K562 (cell line): ENCODE data around the gene NDUFS6. TPM values are rescaled to one million over a fixed set of nuclear protein-coding genes. Genes with fewer than 3 reads are reported as not detected.

Source experiments
- BRF2 ChIP-seq: IDR thresholded peaks from 3 replicates; pipeline ENCODE4 v1.6.1; 2011; ENCODE audit warnings: borderline replicate concordance, mild to moderate bottlenecking; ENCODE audit not compliant: insufficient read length, insufficient read depth
- CREM ChIP-seq: IDR thresholded peaks from 2 replicates; pipeline ENCODE4 v1.6.1; 2014; ENCODE audit warnings: antibody characterized with exemption, low read depth
- CXXC5 ChIP-seq: fragments of 250-450 bp; sonication (Bioruptor Pico); IDR thresholded peaks from 2 replicates; pipeline ENCODE4 v1.8.0; 2022; ENCODE audit warnings: inconsistent platforms, mild to moderate bottlenecking, moderate library complexity
- E2F3 ChIP-seq: fragments of 250-450 bp; sonication (Bioruptor Pico); IDR thresholded peaks from 2 replicates; pipeline ENCODE4 v1.4.0; 2020; ENCODE audit warnings: mild to moderate bottlenecking
- EGR1 ChIP-seq: fragments of 450-650 bp; conservative IDR thresholded peaks from 2 replicates; pipeline ENCODE4 v1.6.1; 2017; ENCODE audit warnings: mild to moderate bottlenecking
- ETV5 ChIP-seq: sonication (generic); formaldehyde crosslinking; IDR thresholded peaks from 2 replicates; pipeline ENCODE4 v1.4.0; 2020; ENCODE audit warnings: low read depth, mild to moderate bottlenecking, missing genetic modification reagents
- FOSL1 ChIP-seq: fragments of 200-800 bp; sonication (Bioruptor generic); conservative IDR thresholded peaks from 2 replicates; pipeline ENCODE4 v1.6.1; 2016; ENCODE audit warnings: missing genetic modification characterization, missing compliant biosample characterization
- GABPB2 ChIP-seq: fragments of 250-450 bp; sonication (Bioruptor Pico); conservative IDR thresholded peaks from 2 replicates; pipeline ENCODE4 v1.5.1; 2021; ENCODE audit warnings: mild to moderate bottlenecking
- L3MBTL2 ChIP-seq: fragments of 450-650 bp; IDR thresholded peaks from 2 replicates; pipeline ENCODE4 v1.6.1; 2016; ENCODE audit warnings: mild to moderate bottlenecking, moderate library complexity
- MEF2D ChIP-seq: conservative IDR thresholded peaks from 2 replicates; pipeline ENCODE4 v1.6.1; 2016; ENCODE audit warnings: low read depth, missing genetic modification characterization, missing compliant biosample characterization
- MEIS2 ChIP-seq: fragments of 450-650 bp; IDR thresholded peaks from 2 replicates; pipeline ENCODE4 v1.6.1; 2014; ENCODE audit warnings: mild to moderate bottlenecking; ENCODE audit not compliant: partially characterized antibody
- MIER1 ChIP-seq: fragments of 450-650 bp; IDR thresholded peaks from 2 replicates; pipeline ENCODE4 v1.6.1; 2016; ENCODE audit warnings: antibody characterized with exemption, mild to moderate bottlenecking, low read depth
- MXI1 ChIP-seq: IDR thresholded peaks from 2 replicates; pipeline ENCODE4 v1.6.1; 2011; ENCODE audit warnings: low read depth, mild to moderate bottlenecking, improper control_type of control experiment, low read length
- NFE2 ChIP-seq: IDR thresholded peaks from 2 replicates; pipeline ENCODE4 v1.6.1; 2014; ENCODE audit warnings: antibody characterized with exemption, low read depth
- NFIX ChIP-seq: fragments of 250-450 bp; sonication (Bioruptor Pico); IDR thresholded peaks from 2 replicates; pipeline ENCODE4 v1.4.0; 2020; ENCODE audit warnings: low read depth, mild to moderate bottlenecking, moderate library complexity
- NRF1 ChIP-seq, 2 experiments: fragments of 450-650 bp; IDR thresholded peaks in 1 of 2; conservative IDR thresholded peaks in 1 of 2; 2 replicates each; pipeline ENCODE4 v1.6.1; 2014; ENCODE audit warnings: mild to moderate bottlenecking in 2 of 2
- POLR2H ChIP-seq: IDR thresholded peaks from 2 replicates; pipeline ENCODE4 v1.6.1; 2016; ENCODE audit warnings: missing genetic modification characterization, low read depth, mild to moderate bottlenecking, control low read depth, missing compliant biosample characterization, moderate library complexity
- PRMT5 ChIP-seq: sonication (generic); formaldehyde crosslinking; IDR thresholded peaks from 2 replicates; pipeline ENCODE4 v1.5.0; 2020; ENCODE audit warnings: missing genetic modification reagents
- TBP ChIP-seq: optimal IDR thresholded peaks from 2 replicates; pipeline ENCODE3; 2011; ENCODE audit warnings: low read depth, low read length, improper control_type of control experiment
- TOE1 ChIP-seq, 2 experiments: fragments of 450-650 bp in 1 of 2; sonication (generic) in 1 of 2; formaldehyde crosslinking in 1 of 2; IDR thresholded peaks; 2 replicates each; pipeline versions ENCODE4 v1.7.1 to v1.8.0; 2016 to 2022; ENCODE audit warnings: borderline replicate concordance in 2 of 2, mild to moderate bottlenecking in 2 of 2, antibody characterized with exemption in 1 of 2, inconsistent platforms in 1 of 2, low read depth in 1 of 2, missing genetic modification reagents in 1 of 2, moderate library complexity in 1 of 2
- USF2 ChIP-seq: sonication (generic); formaldehyde crosslinking; IDR thresholded peaks from 2 replicates; pipeline ENCODE4 v1.5.0; 2020; ENCODE audit warnings: missing genetic modification reagents
- ZNF175 ChIP-seq: fragments of 200-800 bp; sonication (Bioruptor generic); IDR thresholded peaks from 2 replicates; pipeline ENCODE4 v1.6.1; 2016; ENCODE audit warnings: low read depth, mild to moderate bottlenecking, missing genetic modification characterization, missing compliant biosample characterization
- polyA plus RNA-seq, 8 experiments: library from polyadenylated mRNA; depleted of rRNA in 4 of 8; stranded (reverse) in 5 of 8; unstranded in 3 of 8; fragments of >200 nt; fragmentation: Nextera tagmentation in 2 of 8; fragmentation: Illumina TruSeq in 1 of 8; extraction: Ambion mirVana in 2 of 8; extraction: Trizol in 1 of 8; gene quantifications; 2 replicates each; pipeline versions ENCODE4 v1.2.1 to v1.2.3, GENCODE V29; 2011 to 2014; ENCODE audit warnings: inconsistent platforms in 1 of 8, missing spikeins in 1 of 8
- total RNA-seq, 7 experiments: library from RNA; depleted of rRNA in 6 of 7; stranded (reverse); fragments of >200 nt in 6 of 7; fragmentation: Illumina TruSeq in 2 of 7; extraction: Trizol in 2 of 7; gene quantifications; 2 replicates each; pipeline versions ENCODE4 v1.2.1 to v1.2.3, GENCODE V29; 2011 to 2021; ENCODE audit warnings: low replicate concordance in 1 of 7
- TF ChIP-seq, protein P1 (sequence below): fragments of 450-650 bp; IDR thresholded peaks from 2 replicates; pipeline ENCODE4 v1.6.1; 2016; ENCODE audit warnings: missing biosample characterization, missing genetic modification characterization
- TF ChIP-seq, protein P2 (sequence below): IDR thresholded peaks from 2 replicates; pipeline ENCODE4 v1.6.1; 2014; ENCODE audit warnings: antibody characterized with exemption

The NDUFS6 gene
- total and polyA plus RNA-seq, 9 of the 15 experiments (the other 6 are each of a cell fraction or from before 2014, with no cell fraction given): 36.1 to 291 (median 77.0) TPM

DNA sequence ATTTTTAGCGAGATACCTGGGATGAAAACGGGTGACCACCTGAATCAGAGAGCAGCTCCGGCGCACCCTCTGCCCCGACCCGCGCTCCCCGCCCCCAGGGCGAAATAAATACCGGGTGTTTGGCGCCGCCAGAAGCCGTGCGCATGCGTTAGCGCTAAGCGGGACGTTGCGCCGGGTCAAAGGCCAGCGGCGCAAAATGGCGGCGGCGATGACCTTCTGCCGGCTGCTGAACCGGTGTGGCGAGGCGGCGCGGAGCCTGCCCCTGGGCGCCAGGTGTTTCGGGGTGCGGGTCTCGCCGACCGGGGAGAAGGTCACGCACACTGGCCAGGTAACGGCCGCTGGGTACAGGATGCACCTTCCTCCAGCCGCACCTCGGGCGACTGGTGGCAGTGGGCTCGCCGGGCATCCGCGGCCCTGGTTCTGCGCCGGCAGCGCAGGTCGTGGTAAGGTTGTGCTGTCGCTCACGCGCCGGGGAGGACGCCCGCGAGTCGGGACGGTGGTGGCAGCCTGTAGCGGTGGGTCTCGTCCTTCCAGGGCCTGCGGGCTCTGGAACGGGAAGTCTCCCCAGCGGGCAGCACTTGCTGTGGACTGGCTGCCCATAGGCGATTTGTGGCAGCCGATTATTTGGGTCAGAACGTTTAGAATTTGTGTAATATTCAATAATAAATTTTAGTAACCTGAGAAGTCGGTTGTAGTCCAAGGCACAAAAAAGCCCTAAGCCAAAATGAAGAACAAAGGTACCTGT lies at the start of gene NDUFS6 (continued):
- 0 out of 2 replicates have a peak, but pooled peaks have one; percentile 31 for TF ChIP-seq ETV5
- TF ChIP-seq L3MBTL2: peak; percentile 59; the same call in 1 of the 2 replicates
- peak; percentile 97 to 98 for TF ChIP-seq NRF1 (conservative IDR thresholded peaks at IDR 0.05 in 1 of 2, IDR thresholded peaks at IDR 0.05 in 1 of 2)
- TF ChIP-seq BRF2: no peak
- no peak; the same call in 1 of the 2 replicates for TF ChIP-seq MEF2D (tag)
- no peak for TF ChIP-seq PRMT5
- TF ChIP-seq CREM: peak; percentile 38; the same call in 1 of the 2 replicates
- TF ChIP-seq MXI1: no peak
- TF ChIP-seq FOSL1: no peak
- 0 out of 2 replicates have a peak, but pooled peaks have one; percentile 61 for TF ChIP-seq E2F3 (CRISPR knock-in tag)
- peak; percentile 75 for TF ChIP-seq MEIS2
- TF ChIP-seq, protein P1, sequence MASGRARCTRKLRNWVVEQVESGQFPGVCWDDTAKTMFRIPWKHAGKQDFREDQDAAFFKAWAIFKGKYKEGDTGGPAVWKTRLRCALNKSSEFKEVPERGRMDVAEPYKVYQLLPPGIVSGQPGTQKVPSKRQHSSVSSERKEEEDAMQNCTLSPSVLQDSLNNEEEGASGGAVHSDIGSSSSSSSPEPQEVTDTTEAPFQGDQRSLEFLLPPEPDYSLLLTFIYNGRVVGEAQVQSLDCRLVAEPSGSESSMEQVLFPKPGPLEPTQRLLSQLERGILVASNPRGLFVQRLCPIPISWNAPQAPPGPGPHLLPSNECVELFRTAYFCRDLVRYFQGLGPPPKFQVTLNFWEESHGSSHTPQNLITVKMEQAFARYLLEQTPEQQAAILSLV (tag): no peak
- peak; percentile 85 for TF ChIP-seq TBP
- TF ChIP-seq NFE2: no peak
- peak; percentile 27; the same call in 1 of the 2 replicates for TF ChIP-seq TOE1 (IDR thresholded peaks at IDR 0.05; ENCODE audit: borderline replicate concordance)
- TF ChIP-seq TOE1 (CRISPR knock-in tag; IDR thresholded peaks at IDR 0.05; ENCODE audit: borderline replicate concordance, low read depth): no peak
- TF ChIP-seq ZNF175 (CRISPR knock-in tag): no peak
- no peak for TF ChIP-seq GABPB2 (CRISPR knock-in tag)
- peak; percentile 76 for TF ChIP-seq POLR2H (tag)
- TF ChIP-seq USF2: no peak
- TF ChIP-seq MIER1: no peak
- TF ChIP-seq CXXC5 (CRISPR knock-in tag): peak; percentile 90
- TF ChIP-seq NFIX: no peak
- peak; percentile 36 for TF ChIP-seq EGR1
- TF ChIP-seq, protein P2, sequence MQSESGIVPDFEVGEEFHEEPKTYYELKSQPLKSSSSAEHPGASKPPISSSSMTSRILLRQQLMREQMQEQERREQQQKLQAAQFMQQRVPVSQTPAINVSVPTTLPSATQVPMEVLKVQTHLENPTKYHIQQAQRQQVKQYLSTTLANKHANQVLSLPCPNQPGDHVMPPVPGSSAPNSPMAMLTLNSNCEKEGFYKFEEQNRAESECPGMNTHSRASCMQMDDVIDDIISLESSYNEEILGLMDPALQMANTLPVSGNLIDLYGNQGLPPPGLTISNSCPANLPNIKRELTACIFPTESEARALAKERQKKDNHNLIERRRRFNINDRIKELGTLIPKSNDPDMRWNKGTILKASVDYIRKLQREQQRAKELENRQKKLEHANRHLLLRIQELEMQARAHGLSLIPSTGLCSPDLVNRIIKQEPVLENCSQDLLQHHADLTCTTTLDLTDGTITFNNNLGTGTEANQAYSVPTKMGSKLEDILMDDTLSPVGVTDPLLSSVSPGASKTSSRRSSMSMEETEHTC: no peak
